ENCODE data around the gene SAXO1. TPM values are rescaled to one million over a fixed set of nuclear protein-coding genes. Genes with fewer than 3 reads are reported as not detected.
A peak's percentile ranks its signal among the peaks of the same experiment; 100 is the strongest.
"Not testable (repeated sequence)": the region's sequence is repeated elsewhere in the genome, so short reads cannot be mapped to it uniquely, and the experiment has no call there.

The SAXO1 gene, protein sequence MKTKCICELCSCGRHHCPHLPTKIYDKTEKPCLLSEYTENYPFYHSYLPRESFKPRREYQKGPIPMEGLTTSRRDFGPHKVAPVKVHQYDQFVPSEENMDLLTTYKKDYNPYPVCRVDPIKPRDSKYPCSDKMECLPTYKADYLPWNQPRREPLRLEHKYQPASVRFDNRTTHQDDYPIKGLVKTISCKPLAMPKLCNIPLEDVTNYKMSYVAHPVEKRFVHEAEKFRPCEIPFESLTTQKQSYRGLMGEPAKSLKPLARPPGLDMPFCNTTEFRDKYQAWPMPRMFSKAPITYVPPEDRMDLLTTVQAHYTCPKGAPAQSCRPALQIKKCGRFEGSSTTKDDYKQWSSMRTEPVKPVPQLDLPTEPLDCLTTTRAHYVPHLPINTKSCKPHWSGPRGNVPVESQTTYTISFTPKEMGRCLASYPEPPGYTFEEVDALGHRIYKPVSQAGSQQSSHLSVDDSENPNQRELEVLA
- under 0.01 TPM in 1 of 2 replicates, not detected in the other for total RNA-seq (2014; rRNA removed; shearing (Covaris generic))

DNA sequence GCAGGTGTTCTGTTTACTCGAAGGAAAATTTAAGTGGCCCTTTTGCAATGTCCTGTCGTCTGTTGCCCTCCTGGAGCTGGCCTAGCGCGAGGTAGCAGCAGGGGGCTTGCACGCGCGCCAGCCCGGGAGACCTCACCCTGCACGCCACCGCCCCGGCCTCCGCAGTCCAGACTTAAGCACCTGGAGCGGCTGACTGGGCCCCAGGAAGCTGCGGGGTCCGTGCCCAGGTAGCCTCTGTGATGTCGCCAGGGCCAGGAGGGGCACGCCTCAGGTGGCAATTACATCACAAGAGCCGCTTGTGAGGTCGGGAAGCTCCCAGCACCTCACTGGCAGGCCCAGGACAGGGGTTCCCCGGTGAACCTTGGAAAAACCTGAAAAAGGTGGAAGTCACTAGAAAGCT, at the start of gene SAXO1:
Gene SAXO1 (minus strand): TSS at position 195 of the 400 bp plus-strand sequence. CDS start 301 bp downstream, outside the sequence.
- DNase-seq (ENCODE audit: low read depth), result no peak

GRCh38 chr9:19074836-19075235, 41.8 kb upstream of the SAXO1 start:
- peak; percentile 9 for DNase-seq (ENCODE audit: low read depth)

- DNase-seq (ENCODE audit: low read depth), result no peak
Observed at GRCh38 chr9:19074229-19074628, 41.2 kb upstream of the SAXO1 start.

DNA sequence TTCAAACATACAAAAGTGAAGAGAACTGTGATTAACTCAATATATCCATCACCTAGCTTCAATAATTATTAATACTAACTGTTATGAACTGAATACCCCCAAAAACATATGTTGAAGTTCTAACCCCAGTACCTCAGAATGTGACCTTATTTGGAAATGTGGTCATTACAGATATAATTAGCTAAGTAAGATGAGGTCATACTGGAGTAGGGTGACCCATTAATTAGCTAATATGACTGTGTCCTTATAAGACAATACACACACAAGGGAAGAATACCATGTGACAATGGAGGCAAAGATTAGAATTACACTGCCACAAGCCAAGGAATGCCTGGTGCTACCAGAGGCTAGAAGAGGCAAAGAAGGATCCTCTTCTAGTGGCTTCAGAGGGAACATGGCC, 24.0 kb upstream of the SAXO1 start:
- no peak for DNase-seq (ENCODE audit: low read depth)

DNA sequence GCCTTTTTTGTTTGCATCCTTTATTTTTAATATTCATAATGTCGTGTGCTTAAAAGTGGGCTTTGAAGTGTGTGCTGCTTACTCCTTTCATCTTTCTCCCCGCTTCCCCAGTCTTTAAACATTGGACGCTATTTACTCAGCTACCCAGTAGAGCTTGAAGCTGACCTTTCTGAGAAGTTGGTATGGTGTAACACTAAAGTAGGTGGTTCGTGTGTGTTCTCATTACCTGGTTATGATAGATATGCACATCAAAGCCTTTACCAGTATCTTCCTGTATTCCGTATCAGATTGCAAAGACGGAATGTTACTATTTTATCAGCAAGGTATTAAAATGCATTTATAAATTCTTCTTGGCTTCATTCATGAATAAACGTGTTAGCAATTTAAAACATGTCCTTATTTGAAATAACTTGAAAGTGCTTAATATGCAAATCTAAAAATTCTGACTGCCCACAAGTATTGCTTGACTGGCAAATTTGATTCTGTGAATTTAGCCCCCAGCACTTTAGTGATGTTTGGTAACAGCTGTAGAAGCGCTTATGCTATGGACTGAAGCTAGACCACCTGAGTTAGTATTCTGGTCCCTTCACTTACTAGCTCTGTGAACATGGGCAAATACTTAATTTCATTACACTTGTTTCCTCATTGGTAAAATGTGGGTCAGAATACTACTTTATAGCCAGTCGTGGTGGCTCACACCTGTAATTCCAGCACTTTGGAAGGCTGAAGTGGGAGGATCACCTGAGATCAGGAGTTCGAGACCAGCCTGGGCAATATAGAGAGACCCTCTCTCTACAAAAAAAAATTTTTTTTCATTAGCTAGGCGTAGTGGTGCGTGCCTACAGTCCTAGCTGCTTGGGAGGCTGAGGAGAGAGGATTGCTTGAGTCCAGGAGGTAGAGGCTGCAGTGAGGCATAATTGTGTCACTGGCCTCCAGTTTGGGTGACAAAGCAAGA, 17.9 kb upstream of the SAXO1 start:
- no peak for DNase-seq (ENCODE audit: low read depth)

DNA sequence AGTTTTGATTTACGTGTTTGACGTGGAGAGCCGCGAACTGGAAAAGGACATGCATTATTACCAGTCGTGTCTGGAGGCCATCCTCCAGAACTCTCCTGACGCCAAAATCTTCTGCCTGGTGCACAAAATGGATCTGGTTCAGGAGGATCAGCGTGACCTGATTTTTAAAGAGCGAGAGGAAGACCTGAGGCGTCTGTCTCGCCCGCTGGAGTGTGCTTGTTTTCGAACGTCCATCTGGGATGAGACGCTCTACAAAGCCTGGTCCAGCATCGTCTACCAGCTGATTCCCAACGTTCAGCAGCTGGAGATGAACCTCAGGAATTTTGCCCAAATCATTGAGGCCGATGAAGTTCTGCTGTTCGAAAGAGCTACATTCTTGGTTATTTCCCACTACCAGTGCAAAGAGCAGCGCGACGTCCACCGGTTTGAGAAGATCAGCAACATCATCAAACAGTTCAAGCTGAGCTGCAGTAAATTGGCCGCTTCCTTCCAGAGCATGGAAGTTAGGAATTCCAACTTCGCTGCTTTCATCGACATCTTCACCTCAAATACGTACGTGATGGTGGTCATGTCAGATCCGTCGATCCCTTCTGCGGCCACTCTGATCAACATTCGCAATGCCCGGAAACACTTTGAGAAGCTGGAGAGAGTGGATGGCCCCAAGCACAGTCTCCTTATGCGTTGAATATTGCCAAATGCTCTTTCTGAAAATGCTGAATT, 17.1 kb upstream of the SAXO1 start:
- peak; percentile 51 for DNase-seq (ENCODE audit: low read depth)

DNA sequence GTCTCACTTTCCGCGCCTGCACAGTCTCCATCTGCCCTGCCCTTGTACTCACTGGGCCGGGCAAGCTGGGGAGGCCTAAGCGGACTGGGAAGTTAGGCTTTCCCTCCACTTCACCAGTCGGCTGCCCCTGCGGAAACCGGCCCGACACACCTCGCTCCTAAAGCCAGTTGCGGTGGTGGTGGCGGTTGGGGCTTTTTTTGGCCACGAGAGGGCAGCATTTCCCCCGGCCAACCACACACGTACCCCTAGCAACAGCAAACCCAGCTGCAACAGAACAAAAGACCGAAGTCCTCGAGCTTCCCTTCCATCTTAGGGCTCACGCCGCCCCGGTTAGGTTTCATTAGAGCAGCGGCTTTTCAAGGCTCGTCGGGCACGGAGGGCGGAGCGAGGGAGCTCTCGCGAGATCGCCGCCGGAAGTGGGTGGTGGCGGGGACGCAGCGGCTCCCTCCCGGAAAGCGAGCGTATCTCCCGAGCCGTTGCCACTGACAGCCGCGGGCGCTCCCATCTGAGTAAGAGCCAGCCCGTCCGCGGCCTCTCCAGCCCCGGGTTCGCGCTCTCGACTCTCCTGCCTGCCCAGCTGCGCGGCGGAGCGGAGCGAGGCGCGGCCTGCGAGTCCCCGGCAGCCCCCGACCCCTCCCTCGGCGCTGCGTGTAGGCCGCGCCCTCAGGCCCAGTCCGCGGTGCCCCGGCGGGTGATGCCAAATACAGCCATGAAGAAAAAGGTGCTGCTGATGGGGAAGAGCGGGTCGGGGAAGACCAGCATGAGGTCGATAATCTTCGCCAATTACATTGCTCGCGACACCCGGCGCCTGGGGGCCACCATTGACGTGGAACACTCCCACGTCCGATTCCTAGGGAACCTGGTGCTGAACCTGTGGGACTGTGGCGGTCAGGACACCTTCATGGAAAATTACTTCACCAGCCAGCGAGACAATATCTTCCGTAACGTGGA, 16.2 kb upstream of the SAXO1 start, which contains the start of gene RRAGA:
Gene RRAGA (plus strand): TSS at position 462 of the 951 bp plus-strand sequence. CDS start 233 bp downstream, at position 695.
- DNase-seq (ENCODE audit: low read depth), result peak; percentile 95

DNA sequence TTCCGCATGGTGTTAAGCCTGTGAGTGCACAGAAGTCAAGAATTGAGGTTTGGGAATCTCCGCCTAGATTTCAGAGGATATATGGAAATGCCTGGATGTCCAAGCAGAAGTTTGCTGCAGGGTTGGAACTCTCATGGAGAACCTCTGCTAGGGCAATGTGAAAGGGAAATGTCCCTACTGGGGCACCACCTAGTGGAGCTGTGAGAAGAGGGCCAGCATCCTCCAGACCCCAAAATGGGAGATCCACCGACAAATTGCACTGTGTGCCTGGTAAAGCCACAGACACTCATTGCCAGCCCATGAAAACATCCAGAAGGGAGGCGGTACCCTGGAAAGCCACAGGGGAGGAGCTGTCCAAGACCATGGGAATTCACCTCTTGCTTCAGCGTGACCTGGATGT, 3.6 kb upstream of the SAXO1 start:
- DNase-seq (ENCODE audit: low read depth), result no peak

DNA sequence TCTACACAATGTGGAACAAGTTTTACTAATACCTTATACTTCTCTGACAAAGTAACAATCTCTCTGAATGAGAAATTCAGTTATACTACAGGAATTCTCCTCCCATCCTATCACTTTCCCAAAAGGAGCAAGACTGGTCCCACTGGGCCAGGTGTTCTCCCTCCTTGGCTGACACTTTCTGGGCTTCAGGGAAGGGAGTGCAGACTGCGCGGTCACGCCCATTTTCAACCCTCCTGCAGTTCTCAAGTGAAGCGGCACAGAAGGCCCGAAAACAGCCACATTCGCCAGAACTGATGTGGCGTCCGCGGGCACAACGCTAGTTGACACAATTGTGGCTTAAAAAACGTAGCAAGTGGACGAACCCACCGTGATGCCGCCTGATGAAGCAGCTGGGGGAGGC, 603 bp downstream of the SAXO1 start:
- no peak for DNase-seq (ENCODE audit: low read depth)

- peak; percentile 10 for DNase-seq (ENCODE audit: low read depth)
Observed at GRCh38 chr9:19030899-19031298, 2.1 kb downstream of the SAXO1 start.

DNA sequence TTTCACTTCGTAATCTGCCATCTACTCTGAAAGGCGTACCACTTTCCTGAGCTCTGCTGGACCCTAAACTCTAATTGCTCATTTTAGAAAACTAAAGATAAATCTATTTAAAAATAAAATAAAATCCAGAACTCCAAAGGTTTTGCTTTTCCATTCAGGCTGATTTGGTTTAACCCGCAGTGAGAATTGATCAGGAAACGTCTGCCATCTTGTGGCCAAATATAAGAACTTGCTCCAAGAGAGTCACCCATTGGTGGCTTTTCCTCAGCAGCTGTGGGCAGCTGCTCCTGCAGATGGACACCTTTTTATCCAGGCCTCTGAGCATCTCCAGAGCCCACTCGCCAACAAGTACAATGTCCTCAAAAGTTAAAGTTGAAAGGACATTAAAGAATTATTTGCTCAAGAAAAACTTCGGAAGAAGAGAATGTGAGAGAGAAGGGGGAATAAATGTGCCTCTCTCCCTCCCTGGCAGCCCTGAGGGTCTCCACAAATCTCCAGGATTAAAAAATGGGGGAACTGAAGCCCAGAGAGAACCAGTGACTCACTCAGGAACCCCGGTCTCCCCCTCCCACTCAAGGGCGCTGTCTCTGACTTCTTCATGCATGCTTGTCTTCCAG, 4.1 kb downstream of the SAXO1 start:
- peak; percentile 65 for DNase-seq (ENCODE audit: low read depth)

DNA sequence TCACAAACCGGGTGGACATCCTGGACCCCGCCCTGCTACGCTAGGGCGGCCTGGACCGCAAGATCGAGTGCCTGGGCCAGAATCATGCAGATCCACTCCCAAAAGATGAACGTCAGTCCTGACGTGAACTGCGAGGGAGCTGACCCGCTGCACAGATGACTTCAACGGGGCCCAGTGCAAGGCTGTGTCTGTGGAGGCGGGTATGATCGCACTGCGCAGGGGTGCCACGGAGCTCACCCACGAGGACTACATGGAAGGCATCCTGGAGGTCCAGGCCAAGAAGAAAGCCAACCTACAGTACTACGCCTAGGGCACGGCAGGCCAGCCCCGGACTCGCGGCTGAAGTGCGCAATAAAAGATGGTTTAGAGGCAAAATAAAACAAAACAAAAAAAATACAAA, 5.2 kb downstream of the SAXO1 start:
- no peak for DNase-seq (ENCODE audit: low read depth)

DNA sequence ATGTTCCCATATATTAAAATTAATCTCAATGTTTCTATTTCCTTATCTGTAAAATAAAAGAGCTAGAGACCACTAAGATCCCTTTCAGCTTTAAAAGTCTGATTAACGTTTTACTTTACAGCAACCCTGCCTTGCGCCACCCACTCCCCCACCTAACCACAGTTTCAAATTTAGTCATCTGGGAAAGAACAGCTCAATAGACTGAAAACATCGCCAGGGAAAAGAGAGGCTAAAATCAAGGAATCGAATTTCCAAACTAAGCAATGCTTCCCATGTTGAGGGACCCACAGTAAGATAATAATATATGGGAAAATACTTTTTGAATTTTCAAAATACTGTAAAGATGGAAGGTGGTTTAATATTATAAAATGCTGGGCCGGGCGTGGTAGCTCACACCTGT, 6.6 kb downstream of the SAXO1 start:
- DNase-seq (ENCODE audit: low read depth), result no peak

DNA sequence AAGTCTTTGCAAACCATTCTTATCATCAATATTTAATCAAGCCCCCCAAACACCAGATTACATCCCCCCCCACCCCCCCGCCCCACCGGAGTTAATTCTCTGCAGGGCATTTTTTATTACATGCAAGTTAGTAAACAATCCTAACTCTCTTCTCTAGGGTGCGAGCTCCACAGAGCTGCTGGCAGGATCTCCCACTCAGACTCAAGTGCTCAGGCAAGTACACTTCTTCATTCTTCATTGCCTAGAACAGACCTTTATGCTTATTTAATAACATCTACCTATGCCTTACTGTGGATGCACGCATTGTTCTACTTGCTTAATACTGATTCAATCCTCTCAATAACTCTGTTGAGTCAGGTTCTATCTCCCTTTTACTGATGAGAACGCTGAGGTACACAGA, 9.9 kb downstream of the SAXO1 start:
- no peak for DNase-seq (ENCODE audit: low read depth)

GRCh38 chr9:19022206-19022605, 10.8 kb downstream of the SAXO1 start:
- DNase-seq (ENCODE audit: low read depth), result no peak

DNA sequence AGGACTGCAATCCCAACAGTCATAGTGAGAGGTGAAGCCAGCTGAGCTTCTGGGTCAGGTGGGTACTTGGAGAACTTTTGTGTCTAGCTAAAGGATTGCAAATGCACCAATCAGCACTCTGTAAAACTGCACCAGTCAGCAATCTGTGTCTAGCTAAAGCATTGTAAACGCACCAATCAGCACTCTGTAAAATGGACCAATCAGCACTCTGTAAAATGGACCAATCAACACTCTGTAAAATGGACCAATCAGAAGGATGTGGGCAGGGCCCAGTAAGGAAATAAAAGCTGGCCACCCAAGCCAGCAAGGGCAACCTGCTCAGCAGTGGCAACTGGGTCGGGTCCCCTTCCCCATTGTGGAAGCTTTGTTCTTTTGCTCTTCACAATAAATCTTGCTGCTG, 11.4 kb downstream of the SAXO1 start:
- not testable (repeated sequence) for DNase-seq (ENCODE audit: low read depth)

DNA sequence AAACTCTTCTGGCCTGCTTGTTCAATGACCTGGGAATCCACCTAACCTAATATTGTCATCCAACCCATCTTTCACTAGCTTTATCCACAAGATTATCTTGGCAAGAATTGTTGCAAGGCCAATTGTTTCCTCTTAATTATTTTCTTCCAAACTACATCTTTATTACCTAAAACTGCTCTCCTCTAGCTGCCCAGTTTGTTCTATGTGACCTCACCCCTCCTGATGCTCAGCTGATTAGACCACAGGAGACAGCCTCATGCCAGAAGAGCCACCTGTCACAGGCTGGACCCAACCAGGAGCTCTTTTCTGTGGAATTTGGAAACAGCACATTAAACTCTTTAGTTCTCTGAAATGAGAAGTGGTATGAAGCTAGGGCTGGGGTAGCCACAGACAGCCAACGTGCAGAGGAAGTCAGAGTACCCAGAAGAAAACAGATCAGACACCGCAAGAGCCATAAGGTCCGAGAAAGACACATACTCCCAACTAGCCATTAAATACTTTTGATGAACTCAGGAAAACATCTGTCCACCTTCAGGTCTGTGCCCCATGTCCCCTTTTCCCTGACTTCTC, 12.0 kb downstream of the SAXO1 start:
- DNase-seq (ENCODE audit: low read depth), result no peak

DNA sequence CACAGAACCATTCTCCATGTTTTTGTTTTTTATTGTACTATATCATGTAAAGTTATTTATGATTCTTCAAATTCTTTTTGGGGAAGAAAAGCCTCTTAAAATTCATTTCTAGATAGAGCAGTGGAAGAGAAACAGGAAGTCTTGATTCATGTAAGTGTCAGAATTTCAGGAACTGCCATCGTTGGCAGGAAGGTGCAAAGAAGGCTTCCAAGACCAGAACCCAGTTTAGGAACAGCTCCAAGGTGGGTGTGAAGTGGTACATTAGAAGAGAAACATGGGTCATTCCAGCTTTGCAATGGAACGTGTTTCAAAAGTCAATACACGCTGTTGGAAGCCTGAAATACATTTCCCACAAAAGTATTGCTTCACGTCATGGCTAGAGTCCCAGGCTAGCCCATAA, 14.8 kb downstream of the SAXO1 start:
- no peak for DNase-seq (ENCODE audit: low read depth)

DNA sequence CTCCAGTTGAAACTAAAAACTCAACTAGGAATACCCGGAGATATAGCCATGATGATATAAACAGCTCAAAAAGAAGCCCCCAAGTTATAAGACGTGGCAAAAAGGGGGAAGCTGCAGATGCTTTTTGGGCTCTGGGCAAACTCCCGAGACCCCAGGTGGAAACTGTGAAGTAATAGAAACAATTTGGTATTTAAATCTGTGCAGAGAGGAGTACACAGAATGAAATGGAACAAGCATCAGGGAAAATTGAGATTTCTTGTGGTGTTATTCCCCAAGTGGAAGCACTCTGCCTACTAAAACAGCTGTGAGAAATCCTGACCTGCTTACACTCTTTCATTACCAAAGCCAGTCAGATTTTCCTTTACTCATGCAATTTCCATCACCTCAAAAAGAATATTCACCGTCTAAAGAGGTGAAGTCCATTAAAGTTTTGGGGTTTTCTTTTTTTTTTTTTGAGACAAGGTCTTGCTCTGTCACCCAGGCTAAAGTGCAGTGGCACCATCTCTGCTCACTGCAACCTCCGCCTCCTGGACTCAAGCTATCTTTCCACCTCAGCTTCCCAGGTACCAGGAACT, 23.5 kb downstream of the SAXO1 start:
- DNase-seq (ENCODE audit: low read depth), result no peak
